ENCODE measurements around the gene BTBD6.
A peak's percentile ranks its signal among the peaks of the same experiment; 100 is the strongest.

Gene BTBD6

DNA sequence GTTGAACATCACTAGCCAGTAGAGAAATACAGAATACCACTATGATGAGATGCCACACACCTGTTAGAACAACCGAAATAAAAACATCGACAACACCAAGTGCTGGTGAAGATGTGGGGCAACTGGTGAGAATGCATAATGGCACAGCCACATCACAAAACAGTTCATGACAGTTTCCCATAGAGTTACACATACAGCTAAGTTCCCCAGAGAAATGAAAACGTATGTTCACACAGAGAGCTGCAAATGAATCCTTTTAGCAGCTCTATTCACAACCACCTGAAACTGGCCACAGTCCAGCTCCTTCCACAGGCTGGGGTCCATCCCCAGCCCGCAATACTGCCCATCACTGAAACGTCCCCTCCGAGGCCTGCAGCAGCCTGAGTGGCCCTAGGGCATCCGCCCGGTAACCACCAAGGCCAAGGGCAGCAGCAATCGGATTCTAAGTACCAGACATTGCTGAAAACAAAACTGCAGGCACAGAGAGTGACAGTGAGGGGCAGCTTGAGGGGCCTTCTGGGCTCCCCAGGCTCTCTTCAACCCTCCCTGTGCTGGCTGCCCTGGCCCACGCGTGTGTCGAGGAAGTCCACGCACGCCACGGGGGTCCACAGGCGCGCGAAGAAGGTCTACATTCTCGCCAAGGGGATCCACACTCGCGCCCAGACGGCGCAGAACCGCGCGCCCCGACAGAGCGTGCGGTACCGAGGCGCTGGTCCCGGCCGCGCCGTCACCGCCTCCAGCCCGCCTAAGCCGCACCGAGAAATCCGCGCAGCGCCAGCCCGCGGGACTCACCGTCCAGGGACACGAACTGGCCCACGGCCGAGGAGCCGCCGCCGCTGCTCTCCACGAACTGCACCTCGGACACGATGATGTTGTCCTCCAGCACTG lies 51.6 kb downstream of the BTBD6 start:
- in situ Hi-C loops (cut with MboI; ENCODE audit: low sequenced_read_pairs, unreplicated experiment), result no loop called here
- peak; percentile 34 for DNase-seq (ENCODE audit: low spot score)
- TF ChIP-seq, protein P1, sequence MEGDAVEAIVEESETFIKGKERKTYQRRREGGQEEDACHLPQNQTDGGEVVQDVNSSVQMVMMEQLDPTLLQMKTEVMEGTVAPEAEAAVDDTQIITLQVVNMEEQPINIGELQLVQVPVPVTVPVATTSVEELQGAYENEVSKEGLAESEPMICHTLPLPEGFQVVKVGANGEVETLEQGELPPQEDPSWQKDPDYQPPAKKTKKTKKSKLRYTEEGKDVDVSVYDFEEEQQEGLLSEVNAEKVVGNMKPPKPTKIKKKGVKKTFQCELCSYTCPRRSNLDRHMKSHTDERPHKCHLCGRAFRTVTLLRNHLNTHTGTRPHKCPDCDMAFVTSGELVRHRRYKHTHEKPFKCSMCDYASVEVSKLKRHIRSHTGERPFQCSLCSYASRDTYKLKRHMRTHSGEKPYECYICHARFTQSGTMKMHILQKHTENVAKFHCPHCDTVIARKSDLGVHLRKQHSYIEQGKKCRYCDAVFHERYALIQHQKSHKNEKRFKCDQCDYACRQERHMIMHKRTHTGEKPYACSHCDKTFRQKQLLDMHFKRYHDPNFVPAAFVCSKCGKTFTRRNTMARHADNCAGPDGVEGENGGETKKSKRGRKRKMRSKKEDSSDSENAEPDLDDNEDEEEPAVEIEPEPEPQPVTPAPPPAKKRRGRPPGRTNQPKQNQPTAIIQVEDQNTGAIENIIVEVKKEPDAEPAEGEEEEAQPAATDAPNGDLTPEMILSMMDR (IDR thresholded peaks at IDR 0.05; ENCODE audit: borderline replicate concordance, control extremely low read depth, extremely low read depth, insufficient read depth, missing control alignments), result no peak
